OCI-LY7 (cell line): ENCODE data around the gene FDXR. TPM values are rescaled to one million over a fixed set of nuclear protein-coding genes. Genes with fewer than 3 reads are reported as not detected.

ENCODE experiments used
- BruUV-seq: library from RNA; stranded (reverse); fragments of 400-500 nt; replicated peaks from 2 replicates; lab custom pipeline; 2021; lab: Mats Ljungman, UMichigan
- CTCF ChIA-PET: fragments of 300-600 bp; sonication (Branson Sonifier 250); formaldehyde crosslinking; loops from one replicate; lab custom pipeline; 2022; ENCODE audit warnings: antibody characterized with exemption; ENCODE audit not compliant: unreplicated experiment; lab: Charles Lee
- POLR2A ChIA-PET: fragments of 300-600 bp; sonication (Branson Sonifier 250); formaldehyde crosslinking; loops from one replicate; lab custom pipeline; 2022; ENCODE audit warnings: antibody characterized with exemption; lab: Charles Lee
- DNase-seq: peaks from one replicate; pipeline ENCODE4 v3.0.0-alpha.2; 2015; ENCODE audit warnings: low spot score
- H2AFZ ChIP-seq: fragments of 200-600 bp; sonication (generic), shearing (Covaris generic); 2 replicates; pipeline ENCODE4 v1.6.1; 2014; ENCODE audit warnings: mild to moderate bottlenecking, antibody characterized with exemption, low read length, moderate library complexity
- H3K27ac ChIP-seq: fragments of 200-600 bp; sonication (generic); 2 replicates; pipeline ENCODE4 v1.5.1; 2014; ENCODE audit warnings: mixed run types, low read depth, mild to moderate bottlenecking, moderate library complexity, low read length, inconsistent platforms; ENCODE audit not compliant: poor library complexity, severe bottlenecking
- H3K36me3 ChIP-seq: fragments of 200-600 bp; sonication (generic); 2 replicates; pipeline ENCODE4 v1.6.1; 2014; ENCODE audit warnings: mild to moderate bottlenecking, antibody characterized with exemption, low read length, moderate library complexity, mixed read lengths; ENCODE audit not compliant: insufficient read depth
- H3K4me1 ChIP-seq: fragments of 200-600 bp; sonication (generic); 2 replicates; pipeline ENCODE4 v1.5.1; 2014; ENCODE audit warnings: mild to moderate bottlenecking, low read length; ENCODE audit not compliant: insufficient read depth, poor library complexity, severe bottlenecking
- H3K4me2 ChIP-seq: fragments of 200-600 bp; sonication (generic); 2 replicates; pipeline ENCODE4 v1.6.1; 2014; ENCODE audit warnings: mild to moderate bottlenecking, low read length
- H3K4me3 ChIP-seq: fragments of 200-600 bp; sonication (generic); 2 replicates; pipeline ENCODE4 v1.5.1; 2014; ENCODE audit warnings: mild to moderate bottlenecking, low read depth, low read length; ENCODE audit not compliant: poor library complexity, severe bottlenecking
- H3K79me2 ChIP-seq: fragments of 200-600 bp; sonication (generic); 2 replicates; pipeline ENCODE4 v1.6.1; 2016; ENCODE audit warnings: low read depth, mild to moderate bottlenecking, low read length, moderate library complexity, mixed read lengths; ENCODE audit not compliant: insufficient read depth
- H3K9me2 ChIP-seq: fragments of 200-600 bp; sonication (generic); 2 replicates; pipeline ENCODE4 v1.6.1; 2016; ENCODE audit warnings: mild to moderate bottlenecking, low read length, mixed read lengths; ENCODE audit not compliant: insufficient read depth
- H3K9me3 ChIP-seq: fragments of 200-600 bp; sonication (generic); 2 replicates; pipeline ENCODE4 v1.6.1; 2014; ENCODE audit warnings: mild to moderate bottlenecking, mixed run types, low read length, mixed read lengths
- H4K20me1 ChIP-seq: fragments of 200-600 bp; sonication (generic); 2 replicates; pipeline ENCODE4 v1.6.1; 2014; ENCODE audit warnings: mild to moderate bottlenecking, antibody characterized with exemption, low read length, moderate library complexity, mixed read lengths; ENCODE audit not compliant: insufficient read depth
- CTCF ChIP-seq: fragments of 200-600 bp; sonication (generic); conservative IDR thresholded peaks from 2 replicates; pipeline ENCODE4 v1.5.1; 2014; ENCODE audit warnings: mild to moderate bottlenecking, antibody characterized with exemption, low read length, moderate library complexity, mixed read lengths
- EZH2phosphoT487 ChIP-seq: fragments of 200-600 bp; sonication (generic); IDR thresholded peaks from 2 replicates; pipeline ENCODE4 v1.6.1; 2018; ENCODE audit warnings: low read depth, borderline replicate concordance, mild to moderate bottlenecking, mixed run types, antibody characterized with exemption, low read length, moderate library complexity, mixed read lengths
- intact Hi-C: fragments of 100-400 bp; cut with micrococcal nuclease; formaldehyde crosslinking; loops from one replicate; pipeline ENCODE4 v1.10.0; 2022; ENCODE audit not compliant: unreplicated experiment
- total RNA-seq, 2 experiments: library from RNA; depleted of rRNA in 1 of 2; stranded (reverse); fragments of >200 nt in 1 of 2; shearing (Covaris generic) in 1 of 2; gene quantifications; 2 replicates each; pipeline ENCODE4 v1.2.3, GENCODE V29; 2014 to 2022

Gene FDXR
- total RNA-seq, 2 experiments from 2014 or later, result 12.2 to 18.3 TPM

- TF ChIP-seq EZH2phosphoT487 (no peak), CTCF (peak; percentile 100)
- Histone ChIP-seq H4K20me1 (no peaks in the 10 kb centered on the region), H3K9me2 (no peaks in the 10 kb centered on the region), H3K4me2 (no peak overlapping the region), H3K27ac (no peak overlapping the region), H3K79me2 (no peaks in the 10 kb centered on the region), H3K36me3 (no peaks in the 10 kb centered on the region), H3K4me1 (peaks cover 18% of the 10 kb centered on the region), H3K4me3 (no peak overlapping the region), H2AFZ (no peak overlapping the region), H3K9me3 (no peaks in the 10 kb centered on the region)
- ChIA-PET POLR2A (interaction anchor here (0.8 to 1.4 kb wide), 4 partner anchors 9 to 88 kb away, joined by 3 to 7 read pairs (median 4); no protein-coding TSS in a partner anchor), CTCF (interaction anchor here (0.8 to 5.5 kb wide), 10 partner anchors 8 to 123 kb away, joined by 3 to 38 read pairs (median 3); partner anchors contain the start of gene FDXR)
- BruUV-seq, result no TSS peak
- DNase-seq, result peak; percentile 79
- intact Hi-C loops, result loop anchor here (2.0 kb wide), 1 partner anchor 120 kb away; no protein-coding TSS in a partner anchor
Measured at GRCh38 chr17:74864866-74865395, 7.9 kb downstream of the FDXR start.

GRCh38 chr17:74864297-74864865, 8.4 kb downstream of the FDXR start:
- no peak for DNase-seq
- no peak overlapping the region for H2AFZ ChIP-seq
- H3K79me2 ChIP-seq, result no peaks in the 10 kb centered on the region
- CTCF ChIA-PET, result interaction anchor here (1.3 to 5.5 kb wide), 3 partner anchors 9 to 76 kb away, joined by 3 to 38 read pairs (median 5); partner anchors contain the start of gene FDXR
- H3K4me2 ChIP-seq, result no peak overlapping the region
- H3K36me3 ChIP-seq, result no peaks in the 10 kb centered on the region
- no peak overlapping the region for H3K4me3 ChIP-seq
- BruUV-seq, result no TSS peak
- peaks cover 19% of the 10 kb centered on the region for H3K4me1 ChIP-seq
- no peaks in the 10 kb centered on the region for H3K9me3 ChIP-seq
- H3K27ac ChIP-seq, result no peak overlapping the region
- no peak for TF ChIP-seq EZH2phosphoT487
- TF ChIP-seq CTCF, result no peak
- POLR2A ChIA-PET, result interaction anchor here (1.2 kb wide), 1 partner anchor 36 kb away, joined by 4 read pairs; no protein-coding TSS in a partner anchor
- intact Hi-C loops, result loop anchor here (2.0 kb wide), 1 partner anchor 120 kb away; no protein-coding TSS in a partner anchor
- no peaks in the 10 kb centered on the region for H4K20me1 ChIP-seq
- no peaks in the 10 kb centered on the region for H3K9me2 ChIP-seq
